Measurements from ENCODE around the gene SNCG.
"Not testable (repeated sequence)": the region's sequence is repeated elsewhere in the genome, so short reads cannot be mapped to it uniquely, and the experiment has no call there.

- TF ChIP-seq, protein P1, sequence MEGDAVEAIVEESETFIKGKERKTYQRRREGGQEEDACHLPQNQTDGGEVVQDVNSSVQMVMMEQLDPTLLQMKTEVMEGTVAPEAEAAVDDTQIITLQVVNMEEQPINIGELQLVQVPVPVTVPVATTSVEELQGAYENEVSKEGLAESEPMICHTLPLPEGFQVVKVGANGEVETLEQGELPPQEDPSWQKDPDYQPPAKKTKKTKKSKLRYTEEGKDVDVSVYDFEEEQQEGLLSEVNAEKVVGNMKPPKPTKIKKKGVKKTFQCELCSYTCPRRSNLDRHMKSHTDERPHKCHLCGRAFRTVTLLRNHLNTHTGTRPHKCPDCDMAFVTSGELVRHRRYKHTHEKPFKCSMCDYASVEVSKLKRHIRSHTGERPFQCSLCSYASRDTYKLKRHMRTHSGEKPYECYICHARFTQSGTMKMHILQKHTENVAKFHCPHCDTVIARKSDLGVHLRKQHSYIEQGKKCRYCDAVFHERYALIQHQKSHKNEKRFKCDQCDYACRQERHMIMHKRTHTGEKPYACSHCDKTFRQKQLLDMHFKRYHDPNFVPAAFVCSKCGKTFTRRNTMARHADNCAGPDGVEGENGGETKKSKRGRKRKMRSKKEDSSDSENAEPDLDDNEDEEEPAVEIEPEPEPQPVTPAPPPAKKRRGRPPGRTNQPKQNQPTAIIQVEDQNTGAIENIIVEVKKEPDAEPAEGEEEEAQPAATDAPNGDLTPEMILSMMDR (IDR thresholded peaks at IDR 0.05): not testable (repeated sequence)
- TF ChIP-seq EP300, POLR2A (IDR thresholded peaks at IDR 0.05): not testable (repeated sequence)
Observed at GRCh38 chr10:86991362-86991761, 33.0 kb downstream of the SNCG start.
